NT2/D1 (cell line): ENCODE results near the gene SEPTIN5.

ENCODE experiments used
- SUZ12 ChIP-seq: IDR thresholded peaks from 2 replicates; pipeline ENCODE4 v1.6.1; 2011; ENCODE audit not compliant: insufficient read length, insufficient read depth; ENCODE audit errors: extremely low read depth
- YY1 ChIP-seq: IDR thresholded peaks from 2 replicates; pipeline ENCODE4 v1.6.1; 2011; ENCODE audit not compliant: insufficient read length, insufficient read depth
- ZNF274 ChIP-seq: IDR thresholded peaks from 2 replicates; pipeline ENCODE4 v1.6.1; 2011; ENCODE audit warnings: mild to moderate bottlenecking, low read depth, low read length

GRCh38 chr22:19747551-19747950 is 33.2 kb downstream of the SEPTIN5 start:
- no peak for TF ChIP-seq ZNF274
- no peak for TF ChIP-seq SUZ12
- TF ChIP-seq YY1: no peak
